ENCODE results near the gene HERC2.
"Not testable (repeated sequence)": the region's sequence is repeated elsewhere in the genome, so short reads cannot be mapped to it uniquely, and the experiment has no call there.

DNA sequence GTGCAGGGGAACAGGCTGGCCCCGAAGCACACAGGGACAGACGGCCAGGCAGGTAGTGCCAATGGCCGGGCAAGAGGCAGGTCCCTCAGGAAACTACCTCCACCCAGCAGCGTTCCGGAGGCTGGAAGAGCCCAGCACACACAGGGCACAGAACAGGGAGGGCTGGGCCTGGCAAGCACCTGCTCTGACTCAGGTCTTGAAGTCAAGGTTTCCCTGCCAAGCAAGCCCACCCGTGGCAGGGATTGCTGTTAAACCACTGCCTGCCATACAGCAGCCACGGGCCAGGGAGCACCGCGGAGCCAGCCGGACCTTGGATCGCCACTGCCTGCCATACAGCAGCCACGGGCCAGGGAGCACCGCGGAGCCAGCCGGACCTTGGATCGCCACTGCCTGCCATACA, 200.4 kb downstream of the HERC2 start:
- not testable (repeated sequence) for TF ChIP-seq SUZ12 (IDR thresholded peaks at IDR 0.05; ENCODE audit: extremely low read depth, insufficient read depth, insufficient read length); YY1 (IDR thresholded peaks at IDR 0.05; ENCODE audit: insufficient read depth, insufficient read length)
